WTC11 (cell line): ENCODE measurements around the gene RPL9. TPM values are rescaled to one million over a fixed set of nuclear protein-coding genes. Genes with fewer than 3 reads are reported as not detected.

Source experiments
- ATAC-seq: fragments of 200-7000 bp; cut with Tn5 transposase; 2 replicates; pipeline ENCODE4 v1.10.0; 2021; ENCODE audit warnings: mild to moderate bottlenecking, moderate library complexity
- CTCF ChIA-PET: fragments of 300-600 bp; sonication (Branson Sonifier 250); formaldehyde crosslinking; loops from one replicate; lab custom pipeline; 2021; ENCODE audit warnings: antibody characterized with exemption; lab: Charles Lee
- POLR2A ChIA-PET: fragments of 350-600 bp; sonication (Branson Sonifier 250); formaldehyde crosslinking; loops from one replicate; lab custom pipeline; 2021; ENCODE audit warnings: antibody characterized with exemption; lab: Charles Lee
- DNase-seq: peaks from one replicate; pipeline ENCODE4 v3.0.0; 2021; ENCODE audit warnings: low spot score
- H3K27ac Mint-ChIP-seq: 2 replicates; pipeline ENCODE4 v1.8.0; 2021; ENCODE audit warnings: mixed read lengths
- H3K27me3 Mint-ChIP-seq: 2 replicates; pipeline ENCODE4 v1.8.0; 2021; ENCODE audit warnings: low read depth, mild to moderate bottlenecking, moderate library complexity, mixed read lengths
- H3K36me3 Mint-ChIP-seq: 2 replicates; pipeline ENCODE4 v1.8.0; 2021; ENCODE audit warnings: mixed read lengths
- H3K4me1 Mint-ChIP-seq: 2 replicates; pipeline ENCODE4 v1.8.0; 2022; ENCODE audit warnings: mixed read lengths
- H3K4me3 Mint-ChIP-seq: 2 replicates; pipeline ENCODE4 v1.8.0; 2021; ENCODE audit warnings: mild to moderate bottlenecking, moderate library complexity, mixed read lengths
- H3K9me3 Mint-ChIP-seq: 2 replicates; pipeline ENCODE4 v1.8.0; 2021; ENCODE audit warnings: mixed read lengths
- ATF1 ChIP-seq: sonication (generic); formaldehyde crosslinking; IDR thresholded peaks from 2 replicates; pipeline ENCODE4 v1.8.1; 2023; ENCODE audit warnings: mild to moderate bottlenecking, moderate library complexity, missing genetic modification reagents
- CDX4 ChIP-seq: fragments of 250-450 bp; sonication (Bioruptor Pico); IDR thresholded peaks from 2 replicates; pipeline ENCODE4 v1.9.0; 2021; ENCODE audit warnings: moderate library complexity, mild to moderate bottlenecking, inconsistent platforms, borderline replicate concordance
- EMX1 ChIP-seq: fragments of 250-450 bp; sonication (Bioruptor Pico); IDR thresholded peaks from 2 replicates; pipeline ENCODE4 v1.8.0; 2021; ENCODE audit warnings: mild to moderate bottlenecking
- ERG ChIP-seq: fragments of 250-450 bp; sonication (Bioruptor Pico); IDR thresholded peaks from 2 replicates; pipeline ENCODE4 v1.8.0; 2021; ENCODE audit warnings: mild to moderate bottlenecking
- ESRRA ChIP-seq: sonication (generic); formaldehyde crosslinking; IDR thresholded peaks from 2 replicates; pipeline ENCODE4 v1.8.1; 2022; ENCODE audit warnings: mild to moderate bottlenecking, missing genetic modification reagents, borderline replicate concordance
- FOXP1 ChIP-seq: sonication (generic); formaldehyde crosslinking; IDR thresholded peaks from 2 replicates; pipeline ENCODE4 v1.8.0; 2022; ENCODE audit warnings: missing genetic modification reagents, mild to moderate bottlenecking, moderate library complexity, borderline replicate concordance
- IRF2 ChIP-seq: sonication (generic); formaldehyde crosslinking; IDR thresholded peaks from 2 replicates; pipeline ENCODE4 v1.8.0; 2022; ENCODE audit warnings: low read depth, missing genetic modification reagents, borderline replicate concordance
- KAT7 ChIP-seq: sonication (generic); formaldehyde crosslinking; IDR thresholded peaks from 2 replicates; pipeline ENCODE4 v1.8.1; 2023; ENCODE audit warnings: missing genetic modification reagents, mild to moderate bottlenecking, borderline replicate concordance
- NFATC4 ChIP-seq: fragments of 250-450 bp; sonication (Bioruptor Pico); IDR thresholded peaks from 2 replicates; pipeline ENCODE4 v1.9.0; 2021; ENCODE audit warnings: mild to moderate bottlenecking
- NFYB ChIP-seq: sonication (generic); formaldehyde crosslinking; conservative IDR thresholded peaks from 2 replicates; pipeline ENCODE4 v1.8.0; 2022; ENCODE audit warnings: low read depth, missing genetic modification reagents
- NR1H2 ChIP-seq: sonication (generic); formaldehyde crosslinking; IDR thresholded peaks from 2 replicates; pipeline ENCODE4 v1.9.0; 2021; ENCODE audit warnings: mild to moderate bottlenecking, moderate library complexity, missing genetic modification reagents
- NR2C2 ChIP-seq: sonication (generic); formaldehyde crosslinking; IDR thresholded peaks from 2 replicates; pipeline ENCODE4 v1.8.0; 2022; ENCODE audit warnings: mild to moderate bottlenecking, missing genetic modification reagents
- OVOL2 ChIP-seq: fragments of 250-450 bp; sonication (Bioruptor Pico); IDR thresholded peaks from 2 replicates; pipeline ENCODE4 v1.9.0; 2021; ENCODE audit warnings: mild to moderate bottlenecking, borderline replicate concordance
- SOX15 ChIP-seq: fragments of 250-450 bp; sonication (Bioruptor Pico); IDR thresholded peaks from 2 replicates; pipeline ENCODE4 v1.9.0; 2021; ENCODE audit warnings: mild to moderate bottlenecking
- SP1 ChIP-seq: sonication (generic); formaldehyde crosslinking; conservative IDR thresholded peaks from 2 replicates; pipeline ENCODE4 v1.8.1; 2022; ENCODE audit warnings: missing genetic modification reagents
- TCF7 ChIP-seq: sonication (generic); formaldehyde crosslinking; IDR thresholded peaks from 2 replicates; pipeline ENCODE4 v1.8.0; 2022; ENCODE audit warnings: mild to moderate bottlenecking, low read depth, missing genetic modification reagents, moderate library complexity
- USF1 ChIP-seq: sonication (generic); formaldehyde crosslinking; IDR thresholded peaks from 2 replicates; pipeline ENCODE4 v1.8.0; 2022; ENCODE audit warnings: mild to moderate bottlenecking, missing genetic modification reagents
- ZNF138 ChIP-seq: sonication (generic); formaldehyde crosslinking; conservative IDR thresholded peaks from 2 replicates; pipeline ENCODE4 v1.8.1; 2022; ENCODE audit warnings: mild to moderate bottlenecking, moderate library complexity, missing genetic modification reagents
- ZNF219 ChIP-seq: sonication (generic); formaldehyde crosslinking; IDR thresholded peaks from 2 replicates; pipeline ENCODE4 v1.8.0; 2023; ENCODE audit warnings: missing genetic modification reagents, mild to moderate bottlenecking, borderline replicate concordance
- ZNF232 ChIP-seq: sonication (generic); formaldehyde crosslinking; IDR thresholded peaks from 2 replicates; pipeline ENCODE4 v1.8.0; 2022; ENCODE audit warnings: mild to moderate bottlenecking, missing genetic modification reagents
- ZNF263 ChIP-seq: sonication (generic); formaldehyde crosslinking; IDR thresholded peaks from 2 replicates; pipeline ENCODE4 v1.8.1; 2022; ENCODE audit warnings: low read depth, mild to moderate bottlenecking, moderate library complexity, missing genetic modification reagents
- ZNF317 ChIP-seq: sonication (generic); formaldehyde crosslinking; IDR thresholded peaks from 2 replicates; pipeline ENCODE4 v1.8.1; 2023; ENCODE audit warnings: low read depth, mild to moderate bottlenecking, moderate library complexity, missing genetic modification reagents, borderline replicate concordance
- total RNA-seq: library from RNA; stranded (reverse); gene quantifications from 3 replicates; pipeline ENCODE4 v1.2.3, GENCODE V29; 2021
- TF ChIP-seq, protein P1 (sequence below): sonication (generic); formaldehyde crosslinking; IDR thresholded peaks from 2 replicates; pipeline ENCODE4 v1.8.1; 2023; ENCODE audit warnings: mild to moderate bottlenecking, missing genetic modification reagents
- TF ChIP-seq, protein P2 (sequence below): sonication (generic); formaldehyde crosslinking; IDR thresholded peaks from 2 replicates; pipeline ENCODE4 v1.8.0; 2023; ENCODE audit warnings: missing genetic modification reagents, mild to moderate bottlenecking, borderline replicate concordance

Gene RPL9
- total RNA-seq, 1 experiment from 2014 or later, result 1,191 TPM

DNA sequence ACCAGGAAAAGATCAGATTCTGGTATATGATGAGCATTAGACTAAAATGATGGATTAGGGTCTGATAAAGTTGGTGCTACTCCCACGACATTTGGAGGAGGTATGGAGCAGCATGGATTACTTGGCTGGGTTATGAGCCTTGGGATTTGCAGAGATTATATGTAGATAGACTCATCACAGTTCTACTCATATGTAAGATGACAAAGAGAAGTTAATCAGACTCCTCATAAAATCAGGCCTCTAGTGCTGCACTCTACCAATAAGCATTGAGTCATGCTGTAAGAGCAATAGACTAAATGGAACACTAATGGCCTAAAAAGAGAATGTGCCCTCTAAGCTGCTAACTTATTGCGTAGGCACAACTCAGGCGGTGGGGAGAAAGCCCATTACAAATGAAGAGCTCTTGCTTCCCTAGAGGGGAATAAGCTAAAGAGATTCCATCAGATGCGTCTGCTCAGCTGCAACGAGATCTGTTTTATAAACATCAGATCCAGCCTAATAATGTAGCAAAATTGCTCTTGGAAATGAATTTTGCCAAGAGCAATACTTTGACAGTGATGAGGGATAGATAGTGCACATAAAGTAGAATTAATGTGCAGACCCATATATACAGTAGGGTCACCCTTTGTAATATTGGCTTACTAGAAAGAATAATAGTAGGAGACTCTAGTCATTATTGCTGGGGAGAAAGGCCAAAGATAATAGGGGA is 17.6 kb upstream of the RPL9 start:
- no peaks in the 10 kb centered on the region for H3K27me3 Mint-ChIP-seq
- H3K27ac Mint-ChIP-seq, result no peak overlapping the region; the same call in 1 of the 2 replicates
- TF ChIP-seq NR1H2 (CRISPR knock-in tag), result no peak
- no peak for TF ChIP-seq FOXP1 (CRISPR knock-in tag)
- no peak for TF ChIP-seq ERG (CRISPR knock-in tag)
- TF ChIP-seq ATF1 (CRISPR knock-in tag), result no peak
- no peak for TF ChIP-seq IRF2
- TF ChIP-seq CDX4 (CRISPR knock-in tag), result no peak
- TF ChIP-seq USF1, result no peak
- TF ChIP-seq TCF7 (CRISPR knock-in tag), result no peak
- TF ChIP-seq KAT7 (CRISPR knock-in tag), result no peak
- no peak for TF ChIP-seq ZNF138
- TF ChIP-seq, protein P1, sequence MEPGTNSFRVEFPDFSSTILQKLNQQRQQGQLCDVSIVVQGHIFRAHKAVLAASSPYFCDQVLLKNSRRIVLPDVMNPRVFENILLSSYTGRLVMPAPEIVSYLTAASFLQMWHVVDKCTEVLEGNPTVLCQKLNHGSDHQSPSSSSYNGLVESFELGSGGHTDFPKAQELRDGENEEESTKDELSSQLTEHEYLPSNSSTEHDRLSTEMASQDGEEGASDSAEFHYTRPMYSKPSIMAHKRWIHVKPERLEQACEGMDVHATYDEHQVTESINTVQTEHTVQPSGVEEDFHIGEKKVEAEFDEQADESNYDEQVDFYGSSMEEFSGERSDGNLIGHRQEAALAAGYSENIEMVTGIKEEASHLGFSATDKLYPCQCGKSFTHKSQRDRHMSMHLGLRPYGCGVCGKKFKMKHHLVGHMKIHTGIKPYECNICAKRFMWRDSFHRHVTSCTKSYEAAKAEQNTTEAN (CRISPR knock-in tag), result no peak
- no peak for TF ChIP-seq SP1 (CRISPR knock-in tag)
- no peak for TF ChIP-seq ZNF263 (CRISPR knock-in tag)
- TF ChIP-seq ZNF317 (CRISPR knock-in tag), result no peak
- no peak for TF ChIP-seq EMX1
- TF ChIP-seq ESRRA, result no peak
- TF ChIP-seq, all 79 proteins: peak for 0
- DNase-seq, result no peak
- Mint-ChIP-seq H3K9me3 (no peaks in the 10 kb centered on the region), H3K36me3 (peaks cover 24% of the 10 kb centered on the region), H3K4me1 (no peaks in the 10 kb centered on the region), H3K4me3 (no peak overlapping the region)
- ChIA-PET CTCF (no interaction called here), POLR2A (no interaction called here)
- no peak for ATAC-seq

DNA sequence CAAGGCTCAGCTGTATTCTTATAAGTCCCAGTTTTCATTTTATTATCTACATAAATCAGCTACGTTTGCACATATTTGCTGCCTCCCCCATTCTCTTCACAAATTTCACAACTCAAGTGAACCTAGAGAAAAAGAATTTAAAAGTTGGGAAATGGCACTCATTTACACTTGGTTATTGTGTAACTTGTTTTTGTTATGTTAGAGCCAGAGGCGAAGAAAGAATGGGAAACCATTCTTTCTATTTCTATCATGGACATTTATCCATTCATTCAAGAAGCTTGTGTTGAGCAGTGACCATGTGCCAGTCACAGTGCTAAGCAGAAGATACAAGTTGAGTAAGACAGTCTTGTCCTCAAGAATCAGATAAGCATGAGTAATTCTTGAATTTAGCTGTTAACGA is 13.7 kb upstream of the RPL9 start:
- Mint-ChIP-seq H3K4me3 (no peak overlapping the region), H3K9me3 (no peaks in the 10 kb centered on the region), H3K4me1 (peaks cover 4% of the 10 kb centered on the region; the same call in 1 of the 2 replicates), H3K36me3 (peaks cover 40% of the 10 kb centered on the region), H3K27me3 (no peaks in the 10 kb centered on the region), H3K27ac (no peak overlapping the region)
- ChIA-PET CTCF (no interaction called here), POLR2A (no interaction called here)
- DNase-seq (no peak), ATAC-seq (no peak)
- TF ChIP-seq SOX15 (CRISPR knock-in tag), result no peak
- TF ChIP-seq NFYB, result no peak
- TF ChIP-seq, protein P1 (CRISPR knock-in tag), result no peak
- no peak for TF ChIP-seq NR1H2 (CRISPR knock-in tag)
- no peak for TF ChIP-seq ZNF317 (CRISPR knock-in tag)
- no peak for TF ChIP-seq ZNF232 (CRISPR knock-in tag)
- TF ChIP-seq ZNF219 (CRISPR knock-in tag), result no peak
- TF ChIP-seq NR2C2 (CRISPR knock-in tag), result no peak
- no peak for TF ChIP-seq KAT7 (CRISPR knock-in tag)
- TF ChIP-seq OVOL2, result no peak
- TF ChIP-seq NFATC4 (CRISPR knock-in tag), result no peak
- TF ChIP-seq, protein P2, sequence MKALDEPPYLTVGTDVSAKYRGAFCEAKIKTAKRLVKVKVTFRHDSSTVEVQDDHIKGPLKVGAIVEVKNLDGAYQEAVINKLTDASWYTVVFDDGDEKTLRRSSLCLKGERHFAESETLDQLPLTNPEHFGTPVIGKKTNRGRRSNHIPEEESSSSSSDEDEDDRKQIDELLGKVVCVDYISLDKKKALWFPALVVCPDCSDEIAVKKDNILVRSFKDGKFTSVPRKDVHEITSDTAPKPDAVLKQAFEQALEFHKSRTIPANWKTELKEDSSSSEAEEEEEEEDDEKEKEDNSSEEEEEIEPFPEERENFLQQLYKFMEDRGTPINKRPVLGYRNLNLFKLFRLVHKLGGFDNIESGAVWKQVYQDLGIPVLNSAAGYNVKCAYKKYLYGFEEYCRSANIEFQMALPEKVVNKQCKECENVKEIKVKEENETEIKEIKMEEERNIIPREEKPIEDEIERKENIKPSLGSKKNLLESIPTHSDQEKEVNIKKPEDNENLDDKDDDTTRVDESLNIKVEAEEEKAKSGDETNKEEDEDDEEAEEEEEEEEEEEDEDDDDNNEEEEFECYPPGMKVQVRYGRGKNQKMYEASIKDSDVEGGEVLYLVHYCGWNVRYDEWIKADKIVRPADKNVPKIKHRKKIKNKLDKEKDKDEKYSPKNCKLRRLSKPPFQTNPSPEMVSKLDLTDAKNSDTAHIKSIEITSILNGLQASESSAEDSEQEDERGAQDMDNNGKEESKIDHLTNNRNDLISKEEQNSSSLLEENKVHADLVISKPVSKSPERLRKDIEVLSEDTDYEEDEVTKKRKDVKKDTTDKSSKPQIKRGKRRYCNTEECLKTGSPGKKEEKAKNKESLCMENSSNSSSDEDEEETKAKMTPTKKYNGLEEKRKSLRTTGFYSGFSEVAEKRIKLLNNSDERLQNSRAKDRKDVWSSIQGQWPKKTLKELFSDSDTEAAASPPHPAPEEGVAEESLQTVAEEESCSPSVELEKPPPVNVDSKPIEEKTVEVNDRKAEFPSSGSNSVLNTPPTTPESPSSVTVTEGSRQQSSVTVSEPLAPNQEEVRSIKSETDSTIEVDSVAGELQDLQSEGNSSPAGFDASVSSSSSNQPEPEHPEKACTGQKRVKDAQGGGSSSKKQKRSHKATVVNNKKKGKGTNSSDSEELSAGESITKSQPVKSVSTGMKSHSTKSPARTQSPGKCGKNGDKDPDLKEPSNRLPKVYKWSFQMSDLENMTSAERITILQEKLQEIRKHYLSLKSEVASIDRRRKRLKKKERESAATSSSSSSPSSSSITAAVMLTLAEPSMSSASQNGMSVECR, result no peak
